ENCODE results near the gene WDR90. TPM values are rescaled to one million over a fixed set of nuclear protein-coding genes. Genes with fewer than 3 reads are reported as not detected.

Gene WDR90
- total and polyA plus RNA-seq, 2 of the 13 experiments (the other 11 are each of a cell fraction or from before 2014, with no cell fraction given) = 14.9 to 28.9 TPM

- TF ChIP-seq, protein P1, sequence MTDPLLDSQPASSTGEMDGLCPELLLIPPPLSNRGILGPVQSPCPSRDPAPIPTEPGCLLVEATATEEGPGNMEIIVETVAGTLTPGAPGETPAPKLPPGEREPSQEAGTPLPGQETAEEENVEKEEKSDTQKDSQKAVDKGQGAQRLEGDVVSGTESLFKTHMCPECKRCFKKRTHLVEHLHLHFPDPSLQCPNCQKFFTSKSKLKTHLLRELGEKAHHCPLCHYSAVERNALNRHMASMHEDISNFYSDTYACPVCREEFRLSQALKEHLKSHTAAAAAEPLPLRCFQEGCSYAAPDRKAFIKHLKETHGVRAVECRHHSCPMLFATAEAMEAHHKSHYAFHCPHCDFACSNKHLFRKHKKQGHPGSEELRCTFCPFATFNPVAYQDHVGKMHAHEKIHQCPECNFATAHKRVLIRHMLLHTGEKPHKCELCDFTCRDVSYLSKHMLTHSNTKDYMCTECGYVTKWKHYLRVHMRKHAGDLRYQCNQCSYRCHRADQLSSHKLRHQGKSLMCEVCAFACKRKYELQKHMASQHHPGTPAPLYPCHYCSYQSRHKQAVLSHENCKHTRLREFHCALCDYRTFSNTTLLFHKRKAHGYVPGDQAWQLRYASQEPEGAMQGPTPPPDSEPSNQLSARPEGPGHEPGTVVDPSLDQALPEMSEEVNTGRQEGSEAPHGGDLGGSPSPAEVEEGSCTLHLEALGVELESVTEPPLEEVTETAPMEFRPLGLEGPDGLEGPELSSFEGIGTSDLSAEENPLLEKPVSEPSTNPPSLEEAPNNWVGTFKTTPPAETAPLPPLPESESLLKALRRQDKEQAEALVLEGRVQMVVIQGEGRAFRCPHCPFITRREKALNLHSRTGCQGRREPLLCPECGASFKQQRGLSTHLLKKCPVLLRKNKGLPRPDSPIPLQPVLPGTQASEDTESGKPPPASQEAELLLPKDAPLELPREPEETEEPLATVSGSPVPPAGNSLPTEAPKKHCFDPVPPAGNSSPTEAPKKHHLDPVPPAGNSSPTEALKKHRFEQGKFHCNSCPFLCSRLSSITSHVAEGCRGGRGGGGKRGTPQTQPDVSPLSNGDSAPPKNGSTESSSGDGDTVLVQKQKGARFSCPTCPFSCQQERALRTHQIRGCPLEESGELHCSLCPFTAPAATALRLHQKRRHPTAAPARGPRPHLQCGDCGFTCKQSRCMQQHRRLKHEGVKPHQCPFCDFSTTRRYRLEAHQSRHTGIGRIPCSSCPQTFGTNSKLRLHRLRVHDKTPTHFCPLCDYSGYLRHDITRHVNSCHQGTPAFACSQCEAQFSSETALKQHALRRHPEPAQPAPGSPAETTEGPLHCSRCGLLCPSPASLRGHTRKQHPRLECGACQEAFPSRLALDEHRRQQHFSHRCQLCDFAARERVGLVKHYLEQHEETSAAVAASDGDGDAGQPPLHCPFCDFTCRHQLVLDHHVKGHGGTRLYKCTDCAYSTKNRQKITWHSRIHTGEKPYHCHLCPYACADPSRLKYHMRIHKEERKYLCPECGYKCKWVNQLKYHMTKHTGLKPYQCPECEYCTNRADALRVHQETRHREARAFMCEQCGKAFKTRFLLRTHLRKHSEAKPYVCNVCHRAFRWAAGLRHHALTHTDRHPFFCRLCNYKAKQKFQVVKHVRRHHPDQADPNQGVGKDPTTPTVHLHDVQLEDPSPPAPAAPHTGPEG (CRISPR knock-in tag; IDR thresholded peaks at IDR 0.05) = 0 out of 2 replicates have a peak, but pooled peaks have one; percentile 49
- TF ChIP-seq RFX1 (IDR thresholded peaks at IDR 0.05) = peak; percentile 93
- TF ChIP-seq RFXAP (CRISPR knock-in tag; IDR thresholded peaks at IDR 0.05; ENCODE audit: borderline replicate concordance) = peak; percentile 72; the same call in 1 of the 2 replicates
- peak; percentile 79 for TF ChIP-seq MIER3 (CRISPR knock-in tag; IDR thresholded peaks at IDR 0.05; ENCODE audit: borderline replicate concordance)
- peak; percentile 80 for TF ChIP-seq CBX1 (IDR thresholded peaks at IDR 0.05; ENCODE audit: low read depth)
- TF ChIP-seq NFKB2 (CRISPR knock-in tag; IDR thresholded peaks at IDR 0.05; ENCODE audit: borderline replicate concordance) = peak; percentile 89; the same call in 1 of the 2 replicates
- peak; percentile 65 for TF ChIP-seq RXRA (CRISPR knock-in tag; IDR thresholded peaks at IDR 0.05)
- peak; percentile 49; the same call in 1 of the 2 replicates for TF ChIP-seq ZNF678 (CRISPR knock-in tag; IDR thresholded peaks at IDR 0.05)
- TF ChIP-seq HMG20B (CRISPR knock-in tag; conservative IDR thresholded peaks at IDR 0.05) = no peak
- TF ChIP-seq AGO1 (IDR thresholded peaks at IDR 0.05; ENCODE audit: low read depth, low read length, poor library complexity, severe bottlenecking) = peak; percentile 97
- TF ChIP-seq CCDC6 (CRISPR knock-in tag; IDR thresholded peaks at IDR 0.05) = peak; percentile 90; the same call in 1 of the 2 replicates
- peak; percentile 63; the same call in 1 of the 2 replicates for TF ChIP-seq ARNTL (CRISPR knock-in tag; IDR thresholded peaks at IDR 0.05)
- TF ChIP-seq, protein P2, sequence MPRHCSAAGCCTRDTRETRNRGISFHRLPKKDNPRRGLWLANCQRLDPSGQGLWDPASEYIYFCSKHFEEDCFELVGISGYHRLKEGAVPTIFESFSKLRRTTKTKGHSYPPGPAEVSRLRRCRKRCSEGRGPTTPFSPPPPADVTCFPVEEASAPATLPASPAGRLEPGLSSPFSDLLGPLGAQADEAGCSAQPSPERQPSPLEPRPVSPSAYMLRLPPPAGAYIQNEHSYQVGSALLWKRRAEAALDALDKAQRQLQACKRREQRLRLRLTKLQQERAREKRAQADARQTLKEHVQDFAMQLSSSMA (CRISPR knock-in tag; IDR thresholded peaks at IDR 0.05) = peak; percentile 79; the same call in 1 of the 2 replicates
- peak; percentile 41 for TF ChIP-seq FOSL2 (CRISPR knock-in tag; IDR thresholded peaks at IDR 0.05)
- TF ChIP-seq ZFP1 (CRISPR knock-in tag; IDR thresholded peaks at IDR 0.05) = no peak
- TF ChIP-seq ZSCAN20 (CRISPR knock-in tag; IDR thresholded peaks at IDR 0.05; ENCODE audit: borderline replicate concordance) = peak; percentile 96; the same call in 1 of the 2 replicates
- peak; percentile 39; the same call in 1 of the 2 replicates for TF ChIP-seq ZNF777 (CRISPR knock-in tag; IDR thresholded peaks at IDR 0.05)
- no peak for TF ChIP-seq CENPBD1 (CRISPR knock-in tag; IDR thresholded peaks at IDR 0.05; ENCODE audit: borderline replicate concordance, low read depth)
- no peak for TF ChIP-seq ZNF101 (CRISPR knock-in tag; IDR thresholded peaks at IDR 0.05; ENCODE audit: borderline replicate concordance, low read depth)
- TF ChIP-seq TSC22D2 (CRISPR knock-in tag; IDR thresholded peaks at IDR 0.05; ENCODE audit: borderline replicate concordance) = peak; percentile 87
- TF ChIP-seq NFIB (CRISPR knock-in tag; IDR thresholded peaks at IDR 0.05; ENCODE audit: borderline replicate concordance) = no peak
Observed at GRCh38 chr16:648781-649589, at the start of gene WDR90 (continued).
